A673 (cell line): ENCODE results near the gene ANXA11. TPM values are rescaled to one million over a fixed set of nuclear protein-coding genes. Genes with fewer than 3 reads are reported as not detected.

Experiments used
- BruUV-seq: library from RNA; stranded (reverse); fragments of 400-500 nt; replicated peaks from 2 replicates; lab custom pipeline; 2021; lab: Mats Ljungman, UMichigan
- CTCF ChIA-PET: fragments of 300-600 bp; sonication (Branson Sonifier 250); formaldehyde crosslinking; loops from one replicate; lab custom pipeline; 2022; ENCODE audit warnings: antibody characterized with exemption; lab: Charles Lee
- POLR2A ChIA-PET: fragments of 300-600 bp; sonication (Branson Sonifier 250); formaldehyde crosslinking; loops from one replicate; lab custom pipeline; 2022; ENCODE audit warnings: antibody characterized with exemption; ENCODE audit not compliant: low non-redundant PET; lab: Charles Lee
- DNase-seq: peaks from one replicate; pipeline ENCODE4 v3.0.0-alpha.2; 2015; ENCODE audit warnings: low spot score
- H3K27ac ChIP-seq: fragments of 200-600 bp; sonication (generic); 2 replicates; pipeline ENCODE4 v1.5.1; 2016; ENCODE audit warnings: mixed run types, low read depth, mild to moderate bottlenecking, mixed read lengths, antibody characterized with exemption, low read length; ENCODE audit not compliant: poor library complexity, severe bottlenecking
- H3K27me3 ChIP-seq: fragments of 200-600 bp; sonication (generic); replicated peaks from 2 replicates; pipeline ENCODE4 v1.6.1; 2017; ENCODE audit warnings: mixed run types, low read depth, mild to moderate bottlenecking, mixed read lengths, antibody characterized with exemption, low read length; ENCODE audit not compliant: insufficient read depth, poor library complexity
- H3K36me3 ChIP-seq: fragments of 200-600 bp; sonication (generic); 2 replicates; pipeline ENCODE4 v1.6.1; 2016; ENCODE audit warnings: mixed run types, mild to moderate bottlenecking, mixed read lengths, antibody characterized with exemption, low read length; ENCODE audit not compliant: insufficient read depth, poor library complexity, severe bottlenecking
- H3K4me1 ChIP-seq: fragments of 200-600 bp; sonication (generic); 2 replicates; pipeline ENCODE4 v1.6.1; 2017; ENCODE audit warnings: mixed run types, mild to moderate bottlenecking, mixed read lengths, antibody characterized with exemption, low read length; ENCODE audit not compliant: insufficient read depth, poor library complexity, severe bottlenecking
- H3K4me3 ChIP-seq: fragments of 200-600 bp; sonication (generic); 2 replicates; pipeline ENCODE4 v1.5.1; 2016; ENCODE audit warnings: low read depth, mixed run types, mild to moderate bottlenecking, mixed read lengths, low read length; ENCODE audit not compliant: poor library complexity, severe bottlenecking
- H3K9me3 ChIP-seq: fragments of 200-600 bp; sonication (generic); 2 replicates; pipeline ENCODE4 v1.6.1; 2016; ENCODE audit warnings: mixed run types, low read depth, mild to moderate bottlenecking, mixed read lengths, antibody characterized with exemption, low read length; ENCODE audit not compliant: poor library complexity, severe bottlenecking
- CTCF ChIP-seq: fragments of 300-800, 200-600 bp; sonication (generic); conservative IDR thresholded peaks from 2 replicates; pipeline ENCODE4 v1.5.1; 2017; ENCODE audit warnings: low read depth, mild to moderate bottlenecking, antibody characterized with exemption, low read length, moderate library complexity, mixed read lengths
- EZH2 ChIP-seq: fragments of 200-600 bp; sonication (generic); IDR thresholded peaks from 2 replicates; pipeline ENCODE4 v1.6.1; 2017; ENCODE audit warnings: borderline replicate concordance, low read depth, mild to moderate bottlenecking, mixed read lengths, antibody characterized with exemption, low read length; ENCODE audit not compliant: poor library complexity, severe bottlenecking
- intact Hi-C: fragments of 100-400 bp; cut with micrococcal nuclease; formaldehyde crosslinking; loops from one replicate; pipeline ENCODE4 v1.10.0; 2022; ENCODE audit not compliant: unreplicated experiment
- total RNA-seq: library from RNA; stranded (reverse); gene quantifications from 2 replicates; pipeline ENCODE4 v1.2.3, GENCODE V29; 2021

The ANXA11 gene
- total RNA-seq, 1 experiment from 2014 or later: 119 TPM

DNA sequence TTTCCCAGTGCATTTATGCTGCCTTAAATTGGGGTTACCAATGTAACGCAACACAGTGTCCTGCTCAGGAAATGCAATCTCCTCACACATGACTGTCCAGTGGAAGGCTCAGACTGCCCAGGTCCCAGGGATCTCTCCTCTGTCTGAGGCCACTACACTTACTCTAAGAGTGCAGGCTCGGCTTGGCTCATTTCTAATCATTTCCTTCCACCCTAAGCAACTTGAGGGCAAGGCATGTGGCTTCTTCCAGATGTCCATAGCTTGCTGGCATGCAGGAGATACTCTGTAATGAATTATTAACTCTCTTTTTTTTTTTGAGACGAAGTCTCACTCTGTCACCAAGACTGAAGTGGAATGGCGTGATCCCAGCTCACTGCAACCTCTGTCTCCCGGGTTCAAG lies 49.1 kb downstream of the ANXA11 start:
- intact Hi-C loops: no loop called here
- H3K4me3 ChIP-seq: no peak overlapping the region
- peaks cover 33% of the 10 kb centered on the region for H3K36me3 ChIP-seq
- no peak for TF ChIP-seq CTCF
- TF ChIP-seq EZH2: no peak
- H3K27me3 ChIP-seq: no peaks in the 10 kb centered on the region
- H3K9me3 ChIP-seq: no peaks in the 10 kb centered on the region
- ChIA-PET CTCF (interaction anchor here (1.0 kb wide), 1 partner anchor 12 kb away, joined by 3 read pairs; no protein-coding TSS in a partner anchor), POLR2A (no interaction called here)
- no TSS peak for BruUV-seq
- peaks cover 28% of the 10 kb centered on the region for H3K4me1 ChIP-seq
- DNase-seq: no peak
- no peak overlapping the region for H3K27ac ChIP-seq

- no peak for DNase-seq
- Histone ChIP-seq H3K27ac (no peak overlapping the region), H3K4me1 (peaks cover 27% of the 10 kb centered on the region), H3K4me3 (no peak overlapping the region), H3K36me3 (peaks cover 33% of the 10 kb centered on the region), H3K9me3 (no peaks in the 10 kb centered on the region), H3K27me3 (no peaks in the 10 kb centered on the region)
- CTCF ChIA-PET: interaction anchor here (1.0 kb wide), 1 partner anchor 11 kb away, joined by 3 read pairs; no protein-coding TSS in a partner anchor
- intact Hi-C loops: no loop called here
- TF ChIP-seq CTCF (no peak), EZH2 (no peak)
- POLR2A ChIA-PET: no interaction called here
- no TSS peak for BruUV-seq
Observed at GRCh38 chr10:80155696-80156215, 49.6 kb downstream of the ANXA11 start.

DNA sequence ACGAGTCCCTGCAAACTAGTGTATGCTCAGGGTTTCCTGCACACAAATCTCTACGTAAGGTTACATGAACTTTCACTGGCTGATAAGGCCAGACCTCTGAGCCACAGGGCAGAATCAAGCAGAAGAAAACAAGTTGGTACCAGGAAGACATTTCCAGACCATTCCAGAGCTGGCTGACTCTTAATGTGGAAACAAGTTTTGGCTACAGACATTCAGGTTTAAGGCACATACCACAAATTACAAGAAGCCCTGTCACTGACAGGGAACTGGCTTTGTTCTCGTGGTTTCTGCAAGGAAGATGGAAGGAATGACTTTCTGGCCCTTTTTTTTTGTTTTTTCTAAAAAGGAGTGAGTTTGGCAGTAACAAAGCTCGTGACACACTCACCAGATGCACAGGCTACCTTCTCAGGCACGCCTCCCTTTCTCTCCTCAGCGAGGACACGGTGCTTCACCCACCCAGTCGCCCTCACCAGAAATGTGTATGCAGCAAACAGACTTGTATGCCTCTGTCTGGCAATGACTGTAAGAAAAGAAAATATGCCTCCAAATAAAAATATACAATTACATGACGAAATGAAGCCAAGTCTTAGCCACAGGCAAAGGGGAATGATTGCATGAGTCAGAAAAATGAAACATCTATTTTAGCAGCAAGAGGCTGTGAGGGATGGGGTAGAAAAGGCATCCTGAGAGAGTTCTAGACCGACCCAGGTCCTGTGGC lies 50.2 kb downstream of the ANXA11 start:
- Histone ChIP-seq H3K36me3 (peaks cover 33% of the 10 kb centered on the region), H3K27ac (no peak overlapping the region), H3K27me3 (no peaks in the 10 kb centered on the region), H3K4me1 (peaks cover 26% of the 10 kb centered on the region), H3K4me3 (no peak overlapping the region), H3K9me3 (no peaks in the 10 kb centered on the region)
- POLR2A ChIA-PET: no interaction called here
- TF ChIP-seq CTCF: no peak
- TF ChIP-seq EZH2: no peak
- no TSS peak for BruUV-seq
- DNase-seq: no peak
- CTCF ChIA-PET: no interaction called here
- intact Hi-C loops: no loop called here
